A673 (cell line): ENCODE measurements around the gene HMGB4.

Experiments
- EZH2 ChIP-seq: fragments of 200-600 bp; sonication (generic); IDR thresholded peaks from 2 replicates; pipeline ENCODE4 v1.6.1; 2017; ENCODE audit warnings: borderline replicate concordance, low read depth, mild to moderate bottlenecking, mixed read lengths, antibody characterized with exemption, low read length; ENCODE audit not compliant: poor library complexity, severe bottlenecking
- TF ChIP-seq, protein P1 (sequence below): fragments of 300-800, 200-600 bp; sonication (generic); conservative IDR thresholded peaks from 2 replicates; pipeline ENCODE4 v1.5.1; 2017; ENCODE audit warnings: low read depth, mild to moderate bottlenecking, antibody characterized with exemption, low read length, moderate library complexity, mixed read lengths

DNA sequence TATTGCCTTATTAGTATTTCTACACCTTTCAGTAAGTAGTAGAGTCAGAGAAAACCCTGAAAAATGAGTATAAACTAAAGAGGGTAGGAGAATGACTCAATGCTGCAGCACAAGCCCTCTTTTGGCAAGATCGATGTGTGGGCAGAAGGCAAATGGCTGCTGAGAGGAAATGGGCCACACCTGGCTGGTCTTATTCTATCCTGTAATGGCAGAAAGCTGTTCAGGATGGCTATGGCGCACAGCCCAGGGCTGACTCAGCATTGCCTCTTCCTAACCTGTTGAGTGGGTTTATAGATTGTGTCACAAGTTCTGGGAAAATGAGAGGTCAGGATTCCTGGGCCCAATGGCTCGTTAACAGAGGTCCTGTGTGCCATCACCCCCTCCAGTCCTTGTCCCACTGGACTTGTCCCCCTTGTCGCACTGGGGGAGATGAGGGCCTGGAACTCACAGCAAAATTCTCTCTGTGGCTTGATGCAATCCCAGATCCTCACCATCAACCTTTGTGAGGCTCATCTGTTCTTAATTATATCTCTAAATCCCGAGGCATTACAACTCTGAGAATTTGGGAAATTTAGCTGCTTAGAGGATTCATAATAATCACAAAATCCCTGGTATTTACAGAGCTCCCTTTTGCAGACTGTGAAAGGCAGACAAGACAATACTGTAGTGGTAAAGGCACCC is 13.2 kb downstream of the HMGB4 start:
- TF ChIP-seq, protein P1, sequence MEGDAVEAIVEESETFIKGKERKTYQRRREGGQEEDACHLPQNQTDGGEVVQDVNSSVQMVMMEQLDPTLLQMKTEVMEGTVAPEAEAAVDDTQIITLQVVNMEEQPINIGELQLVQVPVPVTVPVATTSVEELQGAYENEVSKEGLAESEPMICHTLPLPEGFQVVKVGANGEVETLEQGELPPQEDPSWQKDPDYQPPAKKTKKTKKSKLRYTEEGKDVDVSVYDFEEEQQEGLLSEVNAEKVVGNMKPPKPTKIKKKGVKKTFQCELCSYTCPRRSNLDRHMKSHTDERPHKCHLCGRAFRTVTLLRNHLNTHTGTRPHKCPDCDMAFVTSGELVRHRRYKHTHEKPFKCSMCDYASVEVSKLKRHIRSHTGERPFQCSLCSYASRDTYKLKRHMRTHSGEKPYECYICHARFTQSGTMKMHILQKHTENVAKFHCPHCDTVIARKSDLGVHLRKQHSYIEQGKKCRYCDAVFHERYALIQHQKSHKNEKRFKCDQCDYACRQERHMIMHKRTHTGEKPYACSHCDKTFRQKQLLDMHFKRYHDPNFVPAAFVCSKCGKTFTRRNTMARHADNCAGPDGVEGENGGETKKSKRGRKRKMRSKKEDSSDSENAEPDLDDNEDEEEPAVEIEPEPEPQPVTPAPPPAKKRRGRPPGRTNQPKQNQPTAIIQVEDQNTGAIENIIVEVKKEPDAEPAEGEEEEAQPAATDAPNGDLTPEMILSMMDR, result no peak
- TF ChIP-seq EZH2, result no peak
